ENCODE results near the gene ASH1L. TPM values are rescaled to one million over a fixed set of nuclear protein-coding genes. Genes with fewer than 3 reads are reported as not detected.

The ASH1L gene
- total RNA-seq, 1 experiment from 2014 or later, result 71.8 TPM

- DNase-seq, result no peak
- no peak overlapping the region for H3K4me3 Mint-ChIP-seq (ENCODE audit: low read depth, unreplicated experiment)
- no TSS peak for BruUV-seq (replicated peaks)
- TF ChIP-seq CTCF (IDR thresholded peaks at IDR 0.05; ENCODE audit: unreplicated experiment), result no peak
- no peaks in the 10 kb centered on the region for H3K27me3 Mint-ChIP-seq (ENCODE audit: unreplicated experiment)
- intact Hi-C loops (cut with micrococcal nuclease; ENCODE audit: unreplicated experiment), result no loop called here
- CTCF ChIA-PET, result no interaction called here
- H3K27ac Mint-ChIP-seq (ENCODE audit: unreplicated experiment), result no peak overlapping the region
- H3K36me3 Mint-ChIP-seq (ENCODE audit: insufficient read depth, unreplicated experiment), result peaks cover 27% of the 10 kb centered on the region
- no peaks in the 10 kb centered on the region for H3K9me3 Mint-ChIP-seq (ENCODE audit: low read depth, unreplicated experiment)
- H3K4me1 Mint-ChIP-seq (ENCODE audit: low read depth, unreplicated experiment), result peaks cover 7% of the 10 kb centered on the region
Observed at GRCh38 chr1:155553349-155553748, 9.3 kb downstream of the ASH1L start.

GRCh38 chr1:155548706-155549105 lies 13.9 kb downstream of the ASH1L start:
- H3K9me3 Mint-ChIP-seq (ENCODE audit: low read depth, unreplicated experiment), result no peaks in the 10 kb centered on the region
- no peak overlapping the region for H3K27ac Mint-ChIP-seq (ENCODE audit: unreplicated experiment)
- peaks cover 10% of the 10 kb centered on the region for H3K36me3 Mint-ChIP-seq (ENCODE audit: insufficient read depth, unreplicated experiment)
- no TSS peak for BruUV-seq (replicated peaks)
- intact Hi-C loops (cut with micrococcal nuclease; ENCODE audit: unreplicated experiment), result no loop called here
- TF ChIP-seq CTCF (IDR thresholded peaks at IDR 0.05; ENCODE audit: unreplicated experiment), result no peak
- peaks cover 8% of the 10 kb centered on the region for H3K4me1 Mint-ChIP-seq (ENCODE audit: low read depth, unreplicated experiment)
- CTCF ChIA-PET, result interaction anchor here (0.6 kb wide), 2 partner anchors 12 to 156 kb away, joined by 3 to 7 read pairs; no protein-coding TSS in a partner anchor
- no peak overlapping the region for H3K4me3 Mint-ChIP-seq (ENCODE audit: low read depth, unreplicated experiment)
- no peak for DNase-seq
- H3K27me3 Mint-ChIP-seq (ENCODE audit: unreplicated experiment), result no peaks in the 10 kb centered on the region

- DNase-seq, result no peak
- TF ChIP-seq CTCF (IDR thresholded peaks at IDR 0.05; ENCODE audit: unreplicated experiment), result no peak
- Mint-ChIP-seq H3K4me3 (ENCODE audit: low read depth, unreplicated experiment) (no peak overlapping the region), H3K27me3 (ENCODE audit: unreplicated experiment) (no peaks in the 10 kb centered on the region), H3K9me3 (ENCODE audit: low read depth, unreplicated experiment) (no peaks in the 10 kb centered on the region), H3K4me1 (ENCODE audit: low read depth, unreplicated experiment) (peaks cover 28% of the 10 kb centered on the region), H3K27ac (ENCODE audit: unreplicated experiment) (no peak overlapping the region), H3K36me3 (ENCODE audit: insufficient read depth, unreplicated experiment) (no peaks in the 10 kb centered on the region)
- intact Hi-C loops (cut with micrococcal nuclease; ENCODE audit: unreplicated experiment), result no loop called here
- no TSS peak for BruUV-seq (replicated peaks)
- CTCF ChIA-PET, result no interaction called here
Observed at GRCh38 chr1:155540000-155540874, 22.4 kb downstream of the ASH1L start.

- no peak for TF ChIP-seq CTCF (IDR thresholded peaks at IDR 0.05; ENCODE audit: unreplicated experiment)
- Mint-ChIP-seq H3K27me3 (ENCODE audit: unreplicated experiment) (no peaks in the 10 kb centered on the region), H3K4me3 (ENCODE audit: low read depth, unreplicated experiment) (no peak overlapping the region), H3K27ac (ENCODE audit: unreplicated experiment) (no peak overlapping the region), H3K36me3 (ENCODE audit: insufficient read depth, unreplicated experiment) (no peaks in the 10 kb centered on the region), H3K9me3 (ENCODE audit: low read depth, unreplicated experiment) (no peaks in the 10 kb centered on the region), H3K4me1 (ENCODE audit: low read depth, unreplicated experiment) (peaks cover 36% of the 10 kb centered on the region)
- no TSS peak for BruUV-seq (replicated peaks)
- DNase-seq, result no peak
- intact Hi-C loops (cut with micrococcal nuclease; ENCODE audit: unreplicated experiment), result no loop called here
- CTCF ChIA-PET, result interaction anchor here (0.7 kb wide), 1 partner anchor 11 kb away, joined by 3 read pairs; no protein-coding TSS in a partner anchor
Observed at GRCh38 chr1:155537193-155537592, 25.4 kb downstream of the ASH1L start.
